GM19035 (cell line): ENCODE measurements around the gene PCDHB12.
"Not testable (repeated sequence)": the region's sequence is repeated elsewhere in the genome, so short reads cannot be mapped to it uniquely, and the experiment has no call there.

Experiments
- ATAC-seq: cut with Tn5 transposase; IDR thresholded peaks from one replicate; pipeline ENCODE4 v1.9.1; 2021; ENCODE audit not compliant: unreplicated experiment

PCDHB12 gene

DNA sequence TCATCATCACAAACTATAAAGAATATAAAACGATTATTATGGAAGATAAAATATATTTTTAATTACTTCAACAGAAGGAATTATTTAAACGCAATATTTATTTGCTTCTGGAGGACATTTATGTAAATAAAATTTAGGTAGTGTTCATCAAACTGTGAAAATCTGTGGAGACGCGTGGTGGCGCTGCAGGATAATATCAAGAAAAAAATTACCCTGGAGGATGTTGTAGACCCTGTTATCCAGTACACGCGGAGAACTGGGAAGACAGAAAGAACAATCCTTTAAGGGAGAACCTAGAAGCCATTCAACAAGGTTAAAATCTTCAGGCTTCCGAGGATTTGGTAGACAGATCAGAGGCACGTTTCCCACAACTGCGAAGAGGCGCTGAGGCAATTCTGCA is at the start of gene PCDHB12:
Gene PCDHB12, plus strand, starts transcription at position 242 of the 400 bp plus-strand sequence. CDS start 189 bp downstream, outside the sequence.
- ATAC-seq = no peak

DNA sequence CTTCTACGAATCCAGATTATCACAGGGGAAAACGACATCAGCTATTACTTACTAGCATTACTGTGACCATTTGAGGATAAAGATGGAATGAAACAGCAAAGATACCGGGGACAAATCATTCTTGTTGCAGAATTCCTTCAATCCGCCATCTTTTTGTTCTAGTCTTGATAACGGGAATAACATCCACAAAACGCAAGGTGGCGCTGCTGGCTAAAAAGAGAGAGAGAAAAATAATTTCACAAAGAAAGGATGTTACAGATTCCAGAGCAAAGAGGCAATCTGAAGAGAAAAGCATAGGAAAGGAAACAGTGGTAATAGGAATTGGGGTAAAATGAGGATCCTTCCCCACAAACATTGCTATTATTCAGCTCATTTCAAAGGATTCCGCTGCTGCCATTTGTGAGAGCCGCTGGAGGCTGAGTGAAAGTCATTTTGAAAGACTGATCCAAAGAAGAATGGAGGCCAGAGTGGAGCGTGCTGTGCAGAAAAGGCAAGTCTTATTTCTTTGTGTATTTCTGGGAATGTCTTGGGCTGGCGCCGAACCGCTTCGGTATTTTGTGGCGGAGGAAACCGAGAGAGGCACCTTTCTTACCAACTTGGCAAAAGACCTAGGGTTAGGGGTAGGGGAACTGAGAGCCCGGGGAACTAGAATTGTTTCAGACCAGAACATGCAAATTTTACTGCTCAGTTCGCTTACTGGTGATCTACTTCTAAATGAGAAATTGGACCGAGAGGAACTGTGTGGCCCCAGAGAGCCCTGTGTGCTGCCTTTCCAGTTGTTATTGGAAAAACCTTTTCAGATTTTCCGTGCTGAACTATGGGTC is 35.9 kb upstream of the PCDHB12 start, which contains the start of gene PCDHB7:
Gene PCDHB7, plus strand, starts transcription at position 264 of the 824 bp plus-strand sequence. Its CDS starts 192 bp downstream, at position 456.
- ATAC-seq = no peak

DNA sequence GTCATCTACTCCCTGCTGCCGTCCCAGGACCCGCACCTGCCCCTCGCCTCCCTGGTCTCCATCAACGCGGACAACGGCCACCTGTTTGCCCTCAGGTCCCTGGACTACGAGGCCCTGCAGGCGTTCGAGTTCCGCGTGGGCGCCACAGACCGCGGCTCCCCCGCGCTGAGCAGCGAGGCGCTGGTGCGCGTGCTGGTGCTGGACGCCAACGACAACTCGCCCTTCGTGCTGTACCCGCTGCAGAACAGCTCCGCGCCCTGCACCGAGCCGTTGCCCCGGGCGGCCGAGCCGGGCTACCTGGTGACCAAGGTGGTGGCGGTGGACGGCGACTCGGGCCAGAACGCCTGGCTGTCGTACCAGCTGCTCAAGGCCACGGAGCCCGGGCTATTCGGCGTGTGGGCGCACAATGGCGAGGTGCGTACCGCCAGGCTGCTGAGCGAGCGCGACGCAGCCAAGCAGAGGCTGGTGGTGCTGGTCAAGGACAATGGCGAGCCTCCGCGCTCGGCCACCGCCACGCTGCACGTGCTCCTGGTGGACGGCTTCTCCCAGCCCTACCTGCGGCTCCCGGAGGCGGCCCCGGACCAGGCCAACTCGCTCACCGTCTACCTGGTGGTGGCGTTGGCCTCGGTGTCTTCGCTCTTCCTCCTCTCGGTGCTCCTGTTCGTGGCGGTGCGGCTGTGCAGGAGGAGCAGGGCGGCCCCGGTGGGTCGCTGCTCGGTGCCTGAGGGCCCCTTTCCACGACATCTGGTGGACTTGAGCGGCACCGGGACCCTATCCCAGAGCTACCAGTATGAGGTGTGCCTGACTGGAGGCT is 34.0 kb upstream of the PCDHB12 start:
- not testable (repeated sequence) for ATAC-seq

DNA sequence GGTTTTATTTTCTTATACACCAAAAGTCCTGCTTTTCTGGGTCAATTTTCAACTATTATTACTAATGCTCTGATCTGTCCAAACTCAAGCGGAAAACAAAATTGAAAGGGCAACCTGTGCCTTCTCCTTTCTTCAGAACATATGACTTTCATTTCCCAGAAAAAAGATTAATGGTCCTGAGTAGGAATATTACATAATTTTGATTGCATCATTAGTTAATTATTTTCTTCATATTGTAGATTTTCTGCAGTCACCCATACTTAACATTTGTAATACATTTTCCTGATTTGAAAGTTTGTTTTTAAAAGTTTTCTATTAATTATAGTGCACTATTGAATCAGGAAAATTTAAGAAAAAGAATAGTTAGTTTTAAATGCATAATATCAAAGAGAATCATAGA is 32.6 kb upstream of the PCDHB12 start:
- no peak for ATAC-seq

DNA sequence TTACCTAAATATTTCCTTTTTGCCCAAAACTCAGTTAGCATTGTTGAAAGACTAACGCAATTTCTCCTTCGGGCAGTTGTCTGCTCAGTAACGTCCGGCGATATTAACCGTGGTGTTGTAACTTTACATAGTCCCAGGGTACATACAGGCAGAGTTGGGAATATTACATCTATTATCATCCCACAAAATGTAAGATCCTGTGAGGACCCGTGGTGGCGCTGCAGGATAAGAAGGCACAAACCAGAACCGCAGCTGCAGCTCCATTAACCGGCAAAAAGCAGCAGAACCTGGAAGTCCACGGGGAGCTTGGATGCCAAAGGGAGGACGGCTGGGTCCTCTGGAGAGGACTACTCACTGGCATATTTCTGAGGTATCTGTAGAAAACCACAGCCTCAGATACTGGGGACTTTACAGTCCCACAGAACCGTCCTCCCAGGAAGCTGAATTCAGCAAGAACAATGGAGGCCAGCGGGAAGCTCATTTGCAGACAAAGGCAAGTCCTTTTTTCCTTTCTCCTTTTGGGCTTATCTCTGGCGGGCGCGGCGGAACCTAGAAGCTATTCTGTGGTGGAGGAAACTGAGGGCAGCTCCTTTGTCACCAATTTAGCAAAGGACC is 30.8 kb upstream of the PCDHB12 start, which contains the start of gene PCDHB8:
Gene PCDHB8, plus strand, starts transcription at position 214 of the 615 bp plus-strand sequence. Its CDS starts 245 bp downstream, at position 459.
- not testable (repeated sequence) for ATAC-seq

DNA sequence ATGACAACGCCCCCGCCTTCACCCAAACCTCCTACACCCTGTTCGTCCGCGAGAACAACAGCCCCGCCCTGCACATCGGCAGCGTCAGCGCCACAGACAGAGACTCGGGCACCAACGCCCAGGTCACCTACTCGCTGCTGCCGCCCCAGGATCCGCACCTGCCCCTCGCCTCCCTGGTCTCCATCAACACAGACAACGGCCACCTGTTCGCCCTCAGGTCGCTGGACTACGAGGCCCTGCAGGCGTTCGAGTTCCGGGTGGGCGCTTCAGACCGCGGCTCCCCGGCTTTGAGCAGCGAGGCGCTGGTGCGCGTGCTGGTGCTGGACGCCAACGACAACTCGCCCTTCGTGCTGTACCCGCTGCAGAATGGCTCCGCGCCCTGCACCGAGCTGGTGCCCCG is 29.1 kb upstream of the PCDHB12 start:
- ATAC-seq = not testable (repeated sequence)

DNA sequence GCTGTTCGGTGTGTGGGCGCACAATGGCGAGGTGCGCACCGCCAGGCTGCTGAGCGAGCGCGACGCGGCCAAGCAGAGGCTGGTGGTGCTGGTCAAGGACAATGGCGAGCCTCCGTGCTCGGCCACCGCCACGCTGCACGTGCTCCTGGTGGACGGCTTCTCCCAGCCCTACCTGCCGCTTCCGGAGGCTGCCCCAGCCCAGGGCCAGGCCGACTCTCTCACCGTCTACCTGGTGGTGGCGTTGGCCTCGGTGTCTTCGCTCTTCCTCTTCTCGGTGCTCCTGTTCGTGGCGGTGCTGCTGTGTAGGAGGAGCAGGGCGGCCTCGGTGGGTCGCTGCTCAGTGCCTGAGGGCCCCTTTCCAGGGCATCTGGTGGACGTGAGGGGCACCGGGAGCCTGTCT is 28.6 kb upstream of the PCDHB12 start:
- ATAC-seq = not testable (repeated sequence)

DNA sequence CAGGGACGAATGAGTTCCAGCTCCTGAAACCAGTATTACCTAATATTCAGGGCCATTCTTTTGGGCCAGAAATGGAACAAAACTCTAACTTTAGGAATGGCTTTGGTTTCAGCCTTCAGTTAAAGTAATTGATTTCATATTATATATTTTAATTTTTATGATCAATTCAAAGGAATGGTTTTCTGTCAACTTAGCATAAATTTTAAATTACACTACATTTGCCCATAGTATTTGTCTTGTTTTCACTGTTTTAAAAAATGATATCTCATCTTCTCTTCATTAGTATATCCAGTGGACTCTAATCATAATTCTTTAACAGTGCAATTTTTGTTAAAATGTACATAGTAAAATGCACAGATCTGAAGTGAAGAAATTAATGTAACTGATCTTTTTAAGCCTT is 28.2 kb upstream of the PCDHB12 start:
- ATAC-seq = no peak

DNA sequence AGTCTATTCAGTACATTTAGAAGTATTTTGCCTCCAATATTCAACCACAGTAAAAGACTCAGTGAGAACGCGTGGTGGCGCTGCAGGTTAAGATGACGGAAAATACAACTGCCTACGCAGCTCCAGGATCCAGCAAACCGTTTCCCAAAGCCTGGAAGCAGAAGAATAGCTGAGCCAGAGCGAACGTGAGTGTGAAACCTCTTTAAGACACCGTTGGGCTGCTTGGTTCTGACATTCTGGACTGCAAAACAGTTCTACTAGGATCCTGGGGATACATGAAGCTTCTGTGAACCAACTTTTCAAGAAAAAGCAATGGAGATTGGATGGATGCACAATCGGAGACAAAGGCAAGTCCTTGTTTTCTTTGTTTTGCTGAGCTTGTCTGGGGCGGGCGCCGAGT is 26.3 kb upstream of the PCDHB12 start, which contains the start of gene PCDHB16:
Gene PCDHB16, plus strand, starts transcription at position 140 of the 400 bp plus-strand sequence. Its CDS starts 173 bp downstream, at position 313.
- no peak for ATAC-seq

DNA sequence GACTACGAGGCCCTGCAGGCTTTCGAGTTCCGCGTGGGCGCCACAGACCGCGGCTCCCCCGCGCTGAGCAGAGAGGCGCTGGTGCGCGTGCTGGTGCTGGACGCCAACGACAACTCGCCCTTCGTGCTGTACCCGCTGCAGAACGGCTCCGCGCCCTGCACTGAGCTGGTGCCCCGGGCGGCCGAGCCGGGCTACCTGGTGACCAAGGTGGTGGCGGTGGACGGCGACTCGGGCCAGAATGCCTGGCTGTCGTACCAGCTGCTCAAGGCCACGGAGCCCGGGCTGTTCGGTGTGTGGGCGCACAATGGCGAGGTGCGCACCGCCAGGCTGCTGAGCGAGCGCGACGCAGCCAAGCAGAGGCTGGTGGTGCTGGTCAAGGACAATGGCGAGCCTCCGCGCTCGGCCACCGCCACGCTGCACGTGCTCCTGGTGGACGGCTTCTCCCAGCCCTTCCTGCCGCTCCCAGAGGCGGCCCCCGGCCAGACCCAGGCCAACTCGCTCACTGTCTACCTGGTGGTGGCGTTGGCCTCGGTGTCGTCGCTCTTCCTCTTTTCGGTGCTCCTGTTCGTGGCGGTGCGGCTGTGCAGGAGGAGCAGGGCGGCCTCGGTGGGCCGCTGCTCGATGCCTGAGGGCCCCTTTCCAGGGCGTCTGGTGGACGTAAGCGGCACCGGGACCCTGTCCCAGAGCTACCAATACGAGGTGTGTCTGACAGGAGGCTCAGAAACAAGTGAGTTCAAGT is 24.2 kb upstream of the PCDHB12 start:
- not testable (repeated sequence) for ATAC-seq

DNA sequence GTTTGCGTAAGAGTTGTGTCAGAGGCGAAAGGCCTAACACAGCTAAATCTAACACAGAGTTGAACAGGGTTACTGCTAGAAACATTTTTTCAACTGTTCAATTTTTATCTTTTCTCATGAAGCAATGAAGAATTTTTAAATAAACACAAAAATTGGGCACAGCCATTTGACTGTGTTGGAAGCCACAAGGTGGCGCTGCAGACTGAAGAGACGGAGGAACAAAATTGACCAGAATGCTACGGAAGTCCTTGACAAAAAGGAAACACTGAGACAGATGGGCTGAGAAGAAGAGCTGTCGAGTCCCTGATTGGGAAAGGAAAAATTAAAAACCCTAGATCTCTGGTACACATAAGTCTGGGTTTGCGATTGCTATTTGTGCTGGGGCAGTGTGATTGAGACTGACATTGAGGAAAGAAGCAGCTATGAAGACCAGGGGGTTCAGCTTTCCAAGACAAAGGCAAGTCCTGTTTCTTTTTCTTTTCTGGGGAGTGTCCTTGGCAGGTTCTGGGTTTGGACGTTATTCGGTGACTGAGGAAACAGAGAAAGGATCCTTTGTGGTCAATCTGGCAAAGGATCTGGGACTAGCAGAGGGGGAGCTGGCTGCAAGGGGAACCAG is 21.5 kb upstream of the PCDHB12 start, which contains the start of gene PCDHB9:
Gene PCDHB9, plus strand, starts transcription at position 265 of the 616 bp plus-strand sequence. Its CDS starts 158 bp downstream, at position 423.
- no peak for ATAC-seq

DNA sequence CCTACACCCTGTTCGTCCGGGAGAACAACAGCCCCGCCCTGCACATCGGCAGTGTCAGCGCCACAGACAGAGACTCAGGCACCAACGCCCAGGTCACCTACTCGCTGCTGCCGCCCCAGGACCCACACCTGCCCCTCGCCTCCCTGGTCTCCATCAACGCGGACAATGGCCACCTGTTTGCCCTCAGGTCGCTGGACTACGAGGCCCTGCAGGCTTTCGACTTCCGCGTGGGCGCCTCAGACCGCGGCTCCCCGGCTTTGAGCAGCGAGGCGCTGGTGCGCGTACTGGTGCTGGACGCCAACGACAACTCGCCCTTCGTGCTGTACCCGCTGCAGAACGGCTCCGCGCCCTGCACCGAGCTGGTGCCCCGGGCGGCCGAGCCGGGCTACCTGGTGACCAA is 19.8 kb upstream of the PCDHB12 start:
- not testable (repeated sequence) for ATAC-seq

DNA sequence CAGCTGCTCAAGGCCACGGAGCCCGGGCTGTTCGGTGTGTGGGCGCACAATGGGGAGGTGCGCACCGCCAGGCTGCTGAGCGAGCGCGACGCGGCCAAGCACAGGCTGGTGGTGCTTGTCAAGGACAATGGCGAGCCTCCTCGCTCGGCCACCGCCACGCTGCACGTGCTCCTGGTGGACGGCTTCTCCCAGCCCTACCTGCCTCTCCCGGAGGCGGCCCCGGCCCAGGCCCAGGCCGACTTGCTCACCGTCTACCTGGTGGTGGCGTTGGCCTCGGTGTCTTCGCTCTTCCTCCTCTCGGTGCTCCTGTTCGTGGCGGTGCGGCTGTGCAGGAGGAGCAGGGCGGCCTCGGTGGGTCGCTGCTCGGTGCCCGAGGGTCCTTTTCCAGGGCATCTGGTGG is 19.4 kb upstream of the PCDHB12 start:
- ATAC-seq = not testable (repeated sequence)

DNA sequence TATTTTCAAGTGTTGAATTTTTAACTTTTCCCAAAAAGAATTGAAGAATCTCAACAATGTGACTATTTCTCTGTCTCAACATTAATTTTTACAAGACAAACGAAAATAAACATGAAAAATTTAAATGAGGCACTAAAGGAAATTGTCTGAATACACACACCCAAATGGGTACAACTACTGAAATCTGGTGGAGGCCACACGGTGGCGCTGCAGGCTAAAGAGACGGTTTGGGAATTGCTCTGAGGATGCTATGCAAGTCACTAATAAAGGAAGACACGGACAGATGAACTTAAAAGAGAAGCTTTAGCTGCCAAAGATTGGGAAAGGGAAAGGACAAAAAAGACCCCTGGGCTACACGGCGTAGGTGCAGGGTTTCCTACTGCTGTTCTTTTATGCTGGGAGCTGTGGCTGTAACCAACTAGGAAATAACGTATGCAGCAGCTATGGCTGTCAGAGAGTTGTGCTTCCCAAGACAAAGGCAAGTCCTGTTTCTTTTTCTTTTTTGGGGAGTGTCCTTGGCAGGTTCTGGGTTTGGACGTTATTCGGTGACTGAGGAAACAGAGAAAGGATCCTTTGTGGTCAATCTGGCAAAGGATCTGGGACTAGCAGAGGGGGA is 16.3 kb upstream of the PCDHB12 start, which contains the start of gene PCDHB10:
Gene PCDHB10, plus strand, starts transcription at position 244 of the 616 bp plus-strand sequence. Its CDS starts 200 bp downstream, at position 444.
- no peak for ATAC-seq

DNA sequence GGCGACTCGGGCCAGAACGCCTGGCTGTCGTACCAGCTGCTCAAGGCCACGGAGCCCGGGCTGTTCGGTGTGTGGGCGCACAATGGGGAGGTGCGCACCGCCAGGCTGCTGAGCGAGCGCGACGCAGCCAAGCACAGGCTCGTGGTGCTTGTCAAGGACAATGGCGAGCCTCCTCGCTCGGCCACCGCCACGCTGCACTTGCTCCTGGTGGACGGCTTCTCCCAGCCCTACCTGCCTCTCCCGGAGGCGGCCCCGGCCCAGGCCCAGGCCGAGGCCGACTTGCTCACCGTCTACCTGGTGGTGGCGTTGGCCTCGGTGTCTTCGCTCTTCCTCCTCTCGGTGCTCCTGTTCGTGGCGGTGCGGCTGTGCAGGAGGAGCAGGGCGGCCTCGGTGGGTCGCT is 14.2 kb upstream of the PCDHB12 start:
- not testable (repeated sequence) for ATAC-seq

DNA sequence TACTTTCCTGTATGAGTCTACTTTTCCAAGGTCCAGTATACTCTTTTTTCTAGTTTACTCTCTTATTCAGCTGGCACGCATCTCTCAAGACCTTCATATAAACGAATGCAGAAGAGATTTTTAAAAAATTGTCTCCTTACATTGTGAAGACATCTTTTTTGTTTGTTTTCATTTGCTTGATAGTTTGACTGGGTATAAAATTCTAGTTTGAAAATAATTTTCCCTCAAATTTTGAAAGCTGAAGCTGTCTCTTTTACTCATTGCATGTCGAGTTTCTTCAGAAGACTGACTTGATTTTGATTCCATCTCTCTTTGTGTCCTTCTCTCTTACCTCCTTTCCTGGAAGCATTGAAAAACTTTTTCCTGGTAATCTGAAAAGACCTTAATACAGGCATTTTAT is 12.2 kb upstream of the PCDHB12 start:
- ATAC-seq = no peak

DNA sequence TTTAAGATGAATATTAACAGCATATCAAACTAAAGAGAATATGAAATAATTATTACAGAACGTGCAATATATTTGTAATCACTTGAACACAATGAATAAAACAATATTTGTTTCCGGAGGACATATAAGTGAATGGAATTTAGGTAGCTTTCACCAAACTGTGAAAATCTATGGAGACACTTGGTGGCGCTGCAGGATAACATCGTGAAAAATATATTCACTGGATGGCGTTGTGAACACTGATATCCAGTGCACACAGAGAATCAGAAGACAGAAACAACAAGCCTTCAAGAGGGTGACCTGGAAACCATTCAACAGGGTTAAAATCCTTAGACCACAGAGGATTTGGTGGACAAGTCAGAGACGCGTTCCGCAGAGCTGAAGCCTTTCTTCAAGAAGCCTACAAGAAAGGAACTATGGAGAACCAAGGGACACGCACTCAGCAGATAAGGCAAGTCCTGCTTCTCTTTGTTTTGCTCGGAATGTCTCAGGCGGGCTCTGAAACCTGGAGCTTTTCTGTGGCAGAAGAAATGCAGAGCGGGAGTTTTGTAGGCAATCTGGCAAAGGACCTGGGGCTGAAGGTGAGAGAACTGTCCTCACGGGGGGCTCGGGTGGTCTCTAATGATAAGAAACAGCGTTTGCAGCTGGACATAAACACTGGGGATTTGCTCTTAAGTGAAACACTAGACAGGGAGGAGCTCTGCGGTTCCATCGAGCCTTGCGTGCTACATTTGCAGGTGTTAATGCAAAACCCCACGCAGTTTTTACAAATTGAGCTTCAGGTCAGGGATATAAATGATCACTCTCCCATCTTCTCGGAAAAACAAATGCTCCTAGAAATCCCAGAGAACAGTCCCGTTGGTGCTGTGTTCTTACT is 8.9 kb upstream of the PCDHB12 start, which contains the start of gene PCDHB11:
Gene PCDHB11, plus strand, starts transcription at position 269 of the 877 bp plus-strand sequence. Its CDS starts 148 bp downstream, at position 417.
- ATAC-seq = no peak

DNA sequence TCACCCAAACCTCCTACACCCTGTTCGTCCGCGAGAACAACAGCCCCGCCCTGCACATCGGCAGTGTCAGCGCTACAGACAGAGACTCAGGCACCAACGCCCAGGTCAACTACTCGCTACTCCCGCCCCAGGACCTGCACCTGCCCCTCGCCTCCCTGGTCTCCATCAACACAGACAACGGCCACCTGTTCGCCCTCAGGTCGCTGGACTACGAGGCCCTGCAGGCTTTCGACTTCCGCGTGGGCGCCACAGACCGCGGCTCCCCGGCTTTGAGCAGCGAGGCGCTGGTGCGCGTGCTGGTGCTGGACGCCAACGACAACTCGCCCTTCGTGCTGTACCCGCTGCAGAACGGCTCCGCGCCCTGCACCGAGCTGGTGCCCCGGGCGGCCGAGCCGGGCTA is 7.4 kb upstream of the PCDHB12 start:
- ATAC-seq = not testable (repeated sequence)
